HG03378 (cell line): ENCODE measurements around the gene GRK4.
"Not testable (repeated sequence)": the region's sequence is repeated elsewhere in the genome, so short reads cannot be mapped to it uniquely, and the experiment has no call there.

ENCODE experiments used
- ATAC-seq: cut with Tn5 transposase; IDR thresholded peaks from one replicate; pipeline ENCODE4 v1.9.1; 2021; ENCODE audit warnings: mild to moderate bottlenecking, moderate library complexity; ENCODE audit not compliant: unreplicated experiment

The GRK4 gene

GRCh38 chr4:2963175-2963965 is at the start of gene GRK4, which contains the start of gene NOP14:
Gene GRK4 (plus strand): TSS chr4:2963571. CDS start chr4:2964071, 500 bp downstream.
Gene NOP14 (minus strand): TSS chr4:2963406. CDS start chr4:2963319, 87 bp downstream.
- peak; percentile 75 for ATAC-seq

- ATAC-seq = no peak
Observed at GRCh38 chr4:2914256-2915126, 48.9 kb upstream of the GRK4 start.

GRCh38 chr4:2915789-2916188 is 47.6 kb upstream of the GRK4 start:
- no peak for ATAC-seq

GRCh38 chr4:2916696-2917095 is 46.7 kb upstream of the GRK4 start:
- not testable (repeated sequence) for ATAC-seq

- not testable (repeated sequence) for ATAC-seq
Observed at GRCh38 chr4:2918300-2918699, 45.1 kb upstream of the GRK4 start.

GRCh38 chr4:2918714-2919113 is 44.7 kb upstream of the GRK4 start:
- ATAC-seq = not testable (repeated sequence)

GRCh38 chr4:2922453-2923101 is 40.8 kb upstream of the GRK4 start:
- not testable (repeated sequence) for ATAC-seq

- ATAC-seq = no peak
Observed at GRCh38 chr4:2923141-2923551, 40.2 kb upstream of the GRK4 start.

GRCh38 chr4:2923668-2924173 is 39.6 kb upstream of the GRK4 start:
- no peak for ATAC-seq

- no peak for ATAC-seq
Observed at GRCh38 chr4:2924286-2924685, 39.1 kb upstream of the GRK4 start.

- ATAC-seq = no peak
Observed at GRCh38 chr4:2924765-2925301, 38.5 kb upstream of the GRK4 start.

GRCh38 chr4:2925496-2925895 is 37.9 kb upstream of the GRK4 start:
- no peak for ATAC-seq

GRCh38 chr4:2925931-2926860 is 37.2 kb upstream of the GRK4 start:
- no peak for ATAC-seq

GRCh38 chr4:2927016-2927695 is 36.2 kb upstream of the GRK4 start:
- no peak for ATAC-seq

- ATAC-seq = no peak
Observed at GRCh38 chr4:2927696-2928075, 35.7 kb upstream of the GRK4 start.

GRCh38 chr4:2928242-2929176 is 34.9 kb upstream of the GRK4 start:
- no peak for ATAC-seq

GRCh38 chr4:2929469-2929868 is 33.9 kb upstream of the GRK4 start:
- no peak for ATAC-seq

- ATAC-seq = no peak
Observed at GRCh38 chr4:2930135-2930757, 33.1 kb upstream of the GRK4 start.
